BJ (cell line): ENCODE measurements around the gene HOXA1. TPM values are rescaled to one million over a fixed set of nuclear protein-coding genes. Genes with fewer than 3 reads are reported as not detected.

Experiments used
- CTCF ChIA-PET: fragments of 350-600 bp; formaldehyde crosslinking; extraction: SDS; loops from one replicate; lab custom pipeline; 2021; ENCODE audit warnings: antibody characterized with exemption, inconsistent platforms; lab: Yijun Ruan, JAX
- POLR2A ChIA-PET: fragments of 300-600 bp; sonication (Branson Sonifier 250); formaldehyde crosslinking; extraction: SDS; loops from one replicate; lab custom pipeline; 2021; ENCODE audit warnings: antibody characterized with exemption; lab: Charles Lee
- DNase-seq: peaks from one replicate; pipeline ENCODE4 v3.0.0-alpha.2; 2011; ENCODE audit warnings: low read depth
- H3K27me3 ChIP-seq: 2 replicates; pipeline ENCODE4 v1.6.0; 2011; ENCODE audit warnings: low read length; ENCODE audit not compliant: control insufficient read depth, insufficient read depth
- H3K36me3 ChIP-seq: 2 replicates; pipeline ENCODE4 v1.5.1; 2011; ENCODE audit warnings: low read length; ENCODE audit not compliant: control insufficient read depth, insufficient read depth
- H3K4me3 ChIP-seq: 2 replicates; pipeline ENCODE4 v1.5.1; 2011; ENCODE audit warnings: low read depth, mild to moderate bottlenecking, control low read depth, low read length
- polyA plus RNA-seq: library from polyadenylated mRNA; depleted of rRNA; stranded (reverse); fragments of >200 nt; gene quantifications from 2 replicates; pipeline ENCODE4 v1.2.3, GENCODE V29; 2011
- TF ChIP-seq, protein P1 (sequence below): IDR thresholded peaks from 2 replicates; pipeline ENCODE4 v1.5.1; 2011; ENCODE audit warnings: low read depth, mild to moderate bottlenecking, control low read depth, inconsistent platforms, low read length, moderate library complexity; ENCODE audit not compliant: insufficient read depth

Gene HOXA1
- polyA plus RNA-seq, 1 experiment = 0.91 TPM

DNA sequence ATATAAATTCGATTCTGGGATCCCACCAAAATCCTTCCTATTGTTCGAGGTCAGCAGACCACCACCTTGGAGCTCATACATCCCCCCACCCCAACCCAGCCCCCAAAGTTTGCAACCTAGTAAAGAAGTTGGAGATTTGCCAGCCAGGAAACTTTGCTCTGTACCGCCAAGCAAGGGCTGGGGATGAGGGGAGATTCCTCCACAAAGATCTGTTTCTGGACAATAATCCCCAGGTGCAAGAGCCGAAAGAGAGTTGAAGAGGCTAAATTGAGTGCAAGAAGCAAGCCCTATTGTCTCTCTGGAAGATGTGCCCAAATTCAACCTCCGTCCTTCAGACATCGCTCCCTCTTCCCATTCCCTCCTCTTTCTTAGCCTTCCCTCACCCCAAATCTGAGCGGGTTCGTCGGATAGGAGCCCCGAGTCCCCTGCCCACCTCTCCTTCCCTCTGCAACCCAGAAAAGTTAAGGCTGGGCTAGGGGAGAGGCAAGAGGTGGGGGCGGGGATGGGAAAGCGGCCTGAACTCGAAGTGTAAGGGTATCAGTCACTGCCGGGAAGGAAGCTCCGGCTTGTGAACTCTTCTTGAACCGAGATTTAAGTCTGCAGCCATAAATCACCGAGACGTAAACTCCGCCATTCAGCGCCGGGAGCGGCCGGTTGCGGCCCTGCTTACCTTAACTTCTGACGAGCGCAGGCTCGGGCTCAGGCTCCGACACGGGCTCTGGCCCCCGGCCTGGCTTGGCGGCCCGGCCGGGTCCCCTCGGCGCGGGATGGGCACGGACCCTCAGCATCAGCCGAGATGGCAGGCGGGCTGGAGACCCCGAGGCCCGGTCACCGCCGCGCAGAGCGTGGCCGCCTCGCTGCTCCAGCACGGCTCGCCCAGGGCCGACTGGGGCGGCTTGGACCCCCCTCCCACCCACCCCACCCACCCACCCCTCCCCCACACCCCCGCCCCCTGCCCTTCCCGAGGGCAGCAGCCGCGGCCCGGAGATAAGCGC is 17.5 kb upstream of the HOXA1 start:
- TF ChIP-seq, protein P1, sequence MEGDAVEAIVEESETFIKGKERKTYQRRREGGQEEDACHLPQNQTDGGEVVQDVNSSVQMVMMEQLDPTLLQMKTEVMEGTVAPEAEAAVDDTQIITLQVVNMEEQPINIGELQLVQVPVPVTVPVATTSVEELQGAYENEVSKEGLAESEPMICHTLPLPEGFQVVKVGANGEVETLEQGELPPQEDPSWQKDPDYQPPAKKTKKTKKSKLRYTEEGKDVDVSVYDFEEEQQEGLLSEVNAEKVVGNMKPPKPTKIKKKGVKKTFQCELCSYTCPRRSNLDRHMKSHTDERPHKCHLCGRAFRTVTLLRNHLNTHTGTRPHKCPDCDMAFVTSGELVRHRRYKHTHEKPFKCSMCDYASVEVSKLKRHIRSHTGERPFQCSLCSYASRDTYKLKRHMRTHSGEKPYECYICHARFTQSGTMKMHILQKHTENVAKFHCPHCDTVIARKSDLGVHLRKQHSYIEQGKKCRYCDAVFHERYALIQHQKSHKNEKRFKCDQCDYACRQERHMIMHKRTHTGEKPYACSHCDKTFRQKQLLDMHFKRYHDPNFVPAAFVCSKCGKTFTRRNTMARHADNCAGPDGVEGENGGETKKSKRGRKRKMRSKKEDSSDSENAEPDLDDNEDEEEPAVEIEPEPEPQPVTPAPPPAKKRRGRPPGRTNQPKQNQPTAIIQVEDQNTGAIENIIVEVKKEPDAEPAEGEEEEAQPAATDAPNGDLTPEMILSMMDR = no peak
- ChIA-PET POLR2A (no interaction called here), CTCF (no interaction called here)
- no peak overlapping the region; the same call in 1 of the 2 replicates for H3K4me3 ChIP-seq
- peaks cover 14% of the 10 kb centered on the region for H3K27me3 ChIP-seq
- DNase-seq = no peak
- peaks cover 2% of the 10 kb centered on the region; the same call in 1 of the 2 replicates for H3K36me3 ChIP-seq

DNA sequence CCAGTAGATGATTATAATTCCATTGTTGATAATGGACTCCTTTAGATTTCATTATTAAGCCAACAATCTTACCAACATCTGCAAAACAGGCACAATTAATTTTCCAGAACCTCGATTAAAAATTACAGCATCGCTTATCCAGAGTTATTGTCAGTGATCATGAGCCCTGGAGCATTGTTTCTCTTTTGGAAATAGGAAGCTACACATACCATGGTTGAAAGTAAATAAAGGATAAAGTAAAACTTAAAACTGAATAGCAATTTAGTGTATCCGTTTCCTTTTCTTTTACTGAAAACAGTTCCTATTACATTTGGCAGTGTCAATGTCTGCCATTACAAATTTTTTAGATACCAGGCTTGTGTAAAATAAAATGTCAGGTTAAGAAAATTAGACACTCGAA is 16.6 kb upstream of the HOXA1 start:
- DNase-seq = no peak

DNA sequence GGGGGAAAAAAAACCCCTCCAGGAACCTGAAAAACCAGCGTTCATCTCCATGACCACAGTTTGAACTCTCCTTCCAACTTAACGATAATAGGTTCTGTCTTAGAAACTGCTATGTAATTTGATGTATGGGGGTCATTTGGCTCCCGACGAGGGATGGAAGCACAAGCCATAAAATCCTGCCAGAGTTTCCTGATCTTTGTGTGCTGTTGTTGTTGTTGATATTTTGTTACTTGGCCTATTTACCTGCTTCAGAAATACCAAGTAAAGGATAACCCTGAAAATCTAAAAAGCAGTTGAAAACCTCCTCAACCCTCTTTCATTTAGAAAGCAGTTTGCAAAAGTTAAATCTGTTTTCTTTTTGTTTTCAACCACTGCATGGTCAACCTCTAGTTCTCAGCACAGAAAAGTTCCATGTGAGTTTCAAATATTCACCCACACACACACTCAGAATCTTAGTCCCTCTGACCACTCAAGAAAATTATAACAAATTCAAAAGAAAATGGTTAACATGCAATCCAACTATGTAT is 16.0 kb upstream of the HOXA1 start:
- ChIA-PET CTCF (interaction anchor here (1.0 kb wide), 1 partner anchor 39 kb away, joined by 3 read pairs; no protein-coding TSS in a partner anchor), POLR2A (no interaction called here)
- H3K4me3 ChIP-seq = no peak overlapping the region
- peaks cover 13% of the 10 kb centered on the region for H3K27me3 ChIP-seq
- TF ChIP-seq, protein P1 = no peak
- no peak for DNase-seq
- peaks cover 2% of the 10 kb centered on the region; the same call in 1 of the 2 replicates for H3K36me3 ChIP-seq

More for the DNA sequence above, 16.6 kb upstream of the HOXA1 start:
- ChIA-PET CTCF (no interaction called here), POLR2A (no interaction called here)
- TF ChIP-seq, protein P1 = no peak
- H3K4me3 ChIP-seq = no peak overlapping the region
- H3K36me3 ChIP-seq = peaks cover 2% of the 10 kb centered on the region; the same call in 1 of the 2 replicates
- peaks cover 14% of the 10 kb centered on the region for H3K27me3 ChIP-seq

DNA sequence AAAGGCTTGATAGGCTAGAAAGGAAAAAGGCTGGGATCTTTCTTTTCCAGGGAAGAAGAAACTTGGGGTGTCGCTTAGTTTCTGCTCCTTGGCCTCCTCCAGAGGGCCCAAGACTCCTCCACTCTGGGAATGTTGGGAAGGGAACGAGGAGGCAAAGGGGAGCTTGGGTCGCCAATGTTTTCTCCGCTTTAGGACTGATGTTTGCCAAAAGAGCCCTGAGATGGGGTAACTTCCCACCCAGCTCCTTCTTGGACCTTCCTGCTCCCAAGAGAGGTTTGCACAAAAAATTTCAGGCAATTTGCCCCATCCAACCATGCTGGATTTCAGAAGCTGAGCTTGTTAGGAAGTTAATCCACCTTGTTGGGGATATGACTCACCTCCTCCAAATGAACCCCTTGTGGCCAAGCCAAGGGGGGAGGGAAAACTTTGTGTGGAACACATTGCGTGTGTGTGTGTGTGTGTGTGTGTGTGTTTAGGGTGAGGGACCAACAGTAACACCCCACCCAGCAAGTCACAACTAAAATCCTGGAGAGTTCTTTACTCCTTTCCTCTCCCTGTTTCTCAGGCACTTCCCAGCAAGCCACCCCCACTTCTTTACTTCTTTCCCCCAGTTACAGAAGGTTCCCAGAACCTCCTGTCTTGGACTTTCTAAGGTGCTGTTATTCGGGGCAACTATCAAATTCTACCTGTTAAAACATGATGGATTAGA is 15.4 kb upstream of the HOXA1 start:
- Histone ChIP-seq H3K4me3 (no peak overlapping the region; the same call in 1 of the 2 replicates), H3K27me3 (peaks cover 16% of the 10 kb centered on the region), H3K36me3 (peaks cover 2% of the 10 kb centered on the region; the same call in 1 of the 2 replicates)
- TF ChIP-seq, protein P1 = no peak
- ChIA-PET POLR2A (no interaction called here), CTCF (interaction anchor here (1.0 to 1.4 kb wide), 2 partner anchors 15 to 39 kb away, joined by 3 to 6 read pairs; partner anchors contain the start of gene HOXA1)
- no peak for DNase-seq
